Measurements from ENCODE around the gene PLA2G4C.

PLA2G4C gene

GRCh38 chr19:48000846-48001245 is 109.8 kb downstream of the PLA2G4C start:
- DNase-seq (ENCODE audit: low read depth in 2 of 3, low spot score in 2 of 3): no peak

GRCh38 chr19:47998800-47999199 is 111.8 kb downstream of the PLA2G4C start:
- DNase-seq (ENCODE audit: low read depth in 2 of 3, low spot score in 2 of 3): no peak

All from activated CD8-positive, alpha-beta memory T cell treated with anti-CD3 and anti-CD28 coated beads for 48 hours (primary cell).